ENCODE results near the gene MAP6.

The MAP6 gene

DNA sequence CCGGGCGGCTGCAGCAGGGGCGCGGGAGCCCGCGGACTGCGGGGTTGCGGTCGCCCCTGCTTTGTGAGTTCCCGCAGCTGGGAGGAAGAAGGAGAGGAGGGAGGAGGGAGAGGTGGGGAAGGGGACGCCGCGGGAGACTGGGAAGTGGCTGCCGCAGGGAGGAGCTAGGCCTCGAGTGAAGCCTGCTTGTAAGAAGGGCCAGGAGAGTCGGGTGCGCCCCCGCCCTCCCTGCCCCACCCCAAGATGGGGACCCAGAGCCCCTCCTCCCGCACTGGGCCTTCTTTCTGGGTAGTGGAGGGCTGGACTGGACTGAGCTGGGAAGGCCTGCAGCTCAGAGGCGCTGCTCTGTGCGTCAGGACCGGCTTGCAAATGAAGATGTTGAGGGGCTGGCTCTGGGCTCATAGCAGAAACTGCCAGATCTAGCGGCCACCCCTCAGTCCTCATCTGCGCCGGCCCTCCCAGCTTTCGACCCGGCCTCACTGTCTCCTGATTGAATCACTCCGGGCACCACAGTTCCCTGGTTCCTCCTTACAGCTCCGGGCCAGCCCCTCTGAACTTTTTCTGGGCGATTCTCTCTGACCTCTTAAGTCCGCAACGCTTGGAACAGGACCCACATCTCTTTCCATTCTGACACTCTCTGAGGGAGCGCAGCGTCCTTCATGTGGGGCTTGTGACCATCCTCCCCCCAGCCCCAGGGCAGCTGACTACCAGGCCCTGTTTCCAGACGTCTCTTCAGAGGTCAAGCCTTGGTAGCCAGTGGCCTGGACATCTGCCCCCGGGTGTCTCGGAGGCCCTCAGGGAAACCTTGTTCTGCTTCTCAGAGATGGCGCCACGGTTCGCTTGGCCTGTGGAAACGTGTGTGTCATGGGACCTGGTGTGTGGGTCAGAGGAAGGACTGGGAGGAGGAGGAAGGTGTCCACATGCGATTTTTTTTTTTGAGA is 84.8 kb downstream of the MAP6 start:
- DNase-seq (ENCODE audit: insufficient read length, low spot score) (no peak), FAIRE-seq (no peak)
- TF ChIP-seq POLR2A (IDR thresholded peaks at IDR 0.05; ENCODE audit: low read depth, low read length): peak; percentile 47; the same call in 1 of the 2 replicates

DNA sequence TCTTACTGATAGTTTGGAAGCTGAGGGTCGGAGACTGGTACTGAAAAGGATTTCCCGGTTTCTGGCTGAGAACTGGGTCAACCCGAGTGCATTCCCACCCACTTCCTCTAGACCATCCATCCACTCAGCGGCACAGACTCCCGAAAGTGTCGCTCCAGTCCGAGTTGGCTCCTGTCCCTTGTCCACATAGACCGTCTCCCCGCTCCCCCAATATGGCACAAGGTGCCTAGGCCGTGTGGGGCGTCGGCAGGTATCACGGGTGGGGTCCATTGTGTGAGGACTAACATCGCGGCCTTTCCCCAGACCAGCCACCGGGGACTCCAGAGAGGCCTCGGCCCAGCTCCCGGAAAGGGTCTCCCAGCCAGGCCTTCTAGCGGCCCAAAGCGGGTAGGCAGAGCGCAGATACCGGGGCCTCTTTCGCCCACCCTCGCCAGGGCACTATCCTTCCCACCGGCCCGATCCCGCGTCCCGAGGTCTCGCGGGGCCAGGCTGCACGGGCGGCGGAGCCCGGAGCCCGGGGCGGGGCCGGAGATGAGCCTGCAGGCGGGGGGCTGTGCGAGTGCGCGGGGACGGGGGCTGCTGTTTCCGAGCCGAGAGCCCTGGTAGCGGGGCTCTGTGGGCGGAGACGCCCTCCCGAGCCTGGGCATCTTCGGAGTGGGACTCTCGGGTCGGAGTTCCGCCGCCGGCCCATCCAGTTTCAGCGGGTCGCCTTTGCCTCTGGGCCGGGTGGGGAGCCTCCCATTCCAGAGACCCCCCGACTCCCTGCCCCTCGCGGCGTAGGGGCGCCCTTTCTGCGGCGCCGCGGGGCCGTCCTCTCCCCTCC is 85.7 kb downstream of the MAP6 start:
- DNase-seq (ENCODE audit: insufficient read length, low spot score) (peak; percentile 80), FAIRE-seq (no peak)
- TF ChIP-seq POLR2A (IDR thresholded peaks at IDR 0.05; ENCODE audit: low read depth, low read length): peak; percentile 64; the same call in 1 of the 2 replicates

DNA sequence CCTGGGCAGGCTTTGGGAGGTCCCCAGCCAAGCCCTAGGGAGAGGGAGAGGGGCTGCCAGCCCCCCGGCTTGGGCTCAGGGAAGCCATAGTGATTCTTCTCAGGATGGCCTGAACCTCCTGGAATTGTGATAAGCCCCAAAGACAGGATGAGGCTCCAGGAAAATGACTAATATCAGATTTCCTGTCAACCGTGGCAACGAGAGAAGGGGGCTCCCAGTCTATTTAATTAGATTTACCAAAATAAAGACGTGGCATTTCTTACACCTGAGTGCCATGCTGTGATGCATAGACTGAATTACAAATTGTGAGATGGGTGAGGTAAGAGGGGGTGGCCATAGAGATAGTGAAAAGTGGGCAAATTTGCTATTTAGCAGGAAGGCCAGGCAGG is 86.3 kb downstream of the MAP6 start:
- TF ChIP-seq POLR2A (IDR thresholded peaks at IDR 0.05; ENCODE audit: low read depth, low read length): no peak
- DNase-seq (ENCODE audit: insufficient read length, low spot score): no peak
- no peak for FAIRE-seq

DNA sequence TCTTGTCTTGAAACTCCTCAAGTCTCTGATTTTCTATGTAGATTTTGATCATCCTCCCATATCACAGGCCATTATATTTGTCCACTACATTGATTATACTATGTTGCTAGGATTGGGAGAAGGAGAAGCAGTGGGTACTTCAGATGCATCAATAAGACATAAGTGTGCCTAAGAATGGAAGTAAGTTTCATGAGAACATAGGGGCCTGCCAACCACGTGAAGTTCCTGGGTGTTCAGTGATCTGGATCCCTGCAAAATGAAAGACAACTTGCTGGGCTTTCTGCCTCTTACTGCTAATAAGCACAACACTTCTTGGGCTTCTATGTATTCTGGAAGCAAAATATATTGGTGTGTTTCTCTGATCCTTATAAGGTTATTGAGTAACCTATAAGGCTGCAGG is 89.0 kb downstream of the MAP6 start:
- no peak for FAIRE-seq
- DNase-seq (ENCODE audit: insufficient read length, low spot score): no peak
- no peak for TF ChIP-seq POLR2A (IDR thresholded peaks at IDR 0.05; ENCODE audit: low read depth, low read length)

DNA sequence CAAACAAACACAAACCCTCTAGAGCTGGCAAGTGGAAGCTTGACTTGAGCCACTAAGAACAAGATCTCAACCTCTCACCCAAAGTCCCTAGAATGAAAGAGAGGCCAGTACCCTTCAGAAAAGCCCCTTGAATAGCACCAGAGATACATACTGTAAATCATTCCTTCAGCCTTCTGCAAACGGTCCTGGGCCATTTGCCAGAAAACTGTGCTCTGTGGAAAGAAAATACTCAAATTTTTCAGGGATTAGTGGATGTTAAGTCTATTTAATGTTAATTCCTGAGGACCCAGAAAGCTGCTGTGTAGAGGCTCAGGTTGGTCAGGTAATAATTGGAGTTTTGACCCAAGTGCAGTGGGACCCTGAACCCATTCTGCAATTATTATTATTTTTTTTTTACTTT is 89.9 kb downstream of the MAP6 start:
- FAIRE-seq (no peak), DNase-seq (ENCODE audit: insufficient read length, low spot score) (no peak)
- no peak for TF ChIP-seq POLR2A (IDR thresholded peaks at IDR 0.05; ENCODE audit: low read depth, low read length)

DNA sequence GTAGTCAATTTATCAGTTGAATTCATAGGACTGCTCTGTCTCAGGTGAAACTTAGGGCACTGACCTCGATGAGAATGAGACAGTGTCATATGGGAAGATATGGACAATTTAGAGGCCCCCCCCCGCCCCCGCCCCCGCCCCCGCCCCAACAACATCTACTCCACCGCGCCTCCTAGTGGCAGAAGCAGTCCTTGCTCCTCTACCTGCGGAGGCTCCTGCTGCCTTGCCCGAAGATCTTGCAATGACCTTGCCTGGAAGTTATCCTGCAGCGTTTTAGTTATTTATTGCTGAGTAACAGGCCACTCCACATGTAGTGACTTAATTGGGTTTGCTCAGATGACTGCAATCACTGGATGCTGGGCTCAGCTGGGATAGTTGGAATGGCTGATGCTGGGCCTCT is 91.6 kb downstream of the MAP6 start:
- FAIRE-seq (no peak), DNase-seq (ENCODE audit: insufficient read length, low spot score) (peak; percentile 54)
- TF ChIP-seq POLR2A (IDR thresholded peaks at IDR 0.05; ENCODE audit: low read depth, low read length): no peak

DNA sequence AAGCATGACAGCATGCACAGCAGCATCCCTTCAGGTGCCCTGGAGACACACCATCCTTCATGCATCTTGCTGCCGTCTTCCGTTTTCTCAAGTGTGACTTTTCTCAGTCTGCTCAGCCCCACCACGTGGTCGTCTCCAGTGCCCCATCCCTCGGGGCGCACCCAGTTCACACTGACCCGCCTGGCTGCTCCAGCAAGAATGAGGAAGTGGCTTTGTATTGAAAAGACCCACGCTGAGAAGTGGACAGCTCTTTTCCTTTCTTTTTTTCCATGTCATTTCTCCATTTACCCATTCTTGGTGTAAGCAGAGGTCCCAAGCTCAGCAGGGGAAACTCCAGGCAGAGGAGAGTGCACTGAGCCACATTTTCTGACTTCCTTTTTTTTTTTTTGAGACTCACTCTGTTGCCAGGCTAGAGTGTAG is 92.3 kb downstream of the MAP6 start:
- FAIRE-seq (no peak), DNase-seq (ENCODE audit: insufficient read length, low spot score) (no peak)
- no peak for TF ChIP-seq POLR2A (IDR thresholded peaks at IDR 0.05; ENCODE audit: low read depth, low read length)

DNA sequence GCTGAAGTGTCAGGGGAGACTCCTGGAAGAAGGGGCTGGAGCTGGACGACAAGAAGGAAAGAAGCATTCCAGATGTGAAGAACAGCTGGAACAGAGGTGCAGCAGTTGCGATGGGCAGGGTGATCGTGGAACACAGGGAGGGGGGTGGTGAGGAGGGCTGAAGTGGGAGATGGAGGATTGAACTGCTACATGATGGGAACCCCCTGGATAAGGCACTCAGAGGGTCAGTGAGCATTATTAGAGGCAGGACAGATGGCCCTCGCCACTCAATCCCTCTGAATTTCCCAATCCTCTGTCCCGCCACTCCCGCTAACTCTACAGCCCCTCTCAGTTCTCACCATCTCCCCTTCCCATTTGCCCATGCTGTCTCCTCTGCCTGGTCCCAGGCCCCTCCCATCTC is 92.8 kb downstream of the MAP6 start:
- TF ChIP-seq POLR2A (IDR thresholded peaks at IDR 0.05; ENCODE audit: low read depth, low read length): no peak
- DNase-seq (ENCODE audit: insufficient read length, low spot score) (no peak), FAIRE-seq (no peak)

DNA sequence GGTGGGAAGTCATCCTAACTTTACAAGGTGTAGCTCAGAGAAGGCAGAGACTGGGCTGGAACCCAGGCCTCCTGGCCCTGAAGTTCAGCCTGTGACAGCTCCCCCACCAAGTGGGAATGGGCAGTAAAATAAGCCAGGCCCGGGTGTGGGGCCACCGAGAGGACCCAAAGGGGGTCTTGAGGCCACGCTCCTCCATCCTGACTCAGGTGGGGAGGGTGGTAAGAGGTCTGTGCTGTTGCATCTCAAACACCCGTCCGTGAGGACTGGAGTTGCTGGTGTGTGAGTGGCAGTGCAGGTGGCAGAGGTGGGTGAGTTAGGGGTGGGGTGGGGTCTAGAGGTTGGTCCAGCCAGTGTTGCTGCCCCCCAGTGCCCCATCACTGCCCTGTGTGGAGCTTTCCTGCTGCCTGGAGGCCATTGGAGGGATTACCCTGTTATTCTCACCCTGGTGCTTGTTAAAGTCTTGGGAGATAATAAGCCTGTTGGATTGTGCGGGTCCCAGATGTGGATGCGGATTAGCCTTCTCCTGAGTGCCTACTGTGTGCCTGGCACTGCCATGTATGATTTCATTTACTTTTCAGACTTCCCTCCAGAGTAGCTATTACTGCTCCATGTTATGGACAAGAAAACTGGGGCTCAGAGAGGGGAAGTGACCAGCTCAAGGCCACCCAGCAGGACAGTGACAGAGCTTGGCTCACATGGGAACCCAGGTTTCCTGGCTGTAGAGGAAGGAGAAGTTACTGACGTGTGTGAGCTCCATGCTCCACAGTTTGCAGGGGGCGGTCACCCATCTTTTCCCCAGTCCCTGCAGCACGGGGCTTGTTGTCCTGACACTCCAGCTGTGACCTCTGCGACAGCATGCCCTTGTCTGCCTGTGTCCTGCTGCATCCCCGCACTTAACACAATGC is 93.9 kb downstream of the MAP6 start:
- DNase-seq (ENCODE audit: insufficient read length, low spot score) (no peak), FAIRE-seq (no peak)
- no peak for TF ChIP-seq POLR2A (IDR thresholded peaks at IDR 0.05; ENCODE audit: low read depth, low read length)

DNA sequence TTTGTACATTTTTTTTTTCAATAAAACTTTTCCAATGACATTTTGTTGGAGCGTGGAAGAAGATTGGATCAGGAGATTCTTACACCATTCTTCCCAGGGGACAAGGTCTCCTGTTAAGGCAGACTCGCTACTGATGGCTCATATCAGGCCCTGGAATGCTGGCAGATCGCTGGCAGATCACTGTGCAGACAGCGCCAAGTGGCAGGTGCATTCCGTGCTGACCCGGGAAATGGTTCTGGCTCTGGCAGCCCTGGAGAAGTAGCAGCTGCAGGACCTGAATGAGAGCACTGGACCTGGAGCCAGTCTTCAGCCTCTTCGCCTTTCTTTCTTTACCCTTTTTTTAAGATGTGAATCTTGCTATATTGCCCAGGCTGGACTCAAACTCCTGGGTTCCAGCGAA is 96.1 kb downstream of the MAP6 start:
- no peak for TF ChIP-seq POLR2A (IDR thresholded peaks at IDR 0.05; ENCODE audit: low read depth, low read length)
- no peak for FAIRE-seq
- no peak for DNase-seq (ENCODE audit: insufficient read length, low spot score)

DNA sequence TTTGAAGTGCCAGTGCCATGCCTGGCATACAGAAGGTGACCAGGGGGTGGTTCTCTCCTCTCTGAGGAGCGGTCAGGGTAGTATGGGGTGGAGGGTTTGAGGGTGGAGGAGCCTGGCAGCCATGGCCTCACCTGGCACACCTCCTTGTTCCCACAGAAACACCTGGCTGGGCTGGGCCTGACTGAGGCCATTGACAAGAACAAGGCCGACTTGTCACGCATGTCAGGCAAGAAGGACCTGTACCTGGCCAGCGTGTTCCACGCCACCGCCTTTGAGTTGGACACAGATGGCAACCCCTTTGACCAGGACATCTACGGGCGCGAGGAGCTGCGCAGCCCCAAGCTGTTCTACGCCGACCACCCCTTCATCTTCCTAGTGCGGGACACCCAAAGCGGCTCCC is 97.2 kb downstream of the MAP6 start:
- FAIRE-seq: no peak

DNA sequence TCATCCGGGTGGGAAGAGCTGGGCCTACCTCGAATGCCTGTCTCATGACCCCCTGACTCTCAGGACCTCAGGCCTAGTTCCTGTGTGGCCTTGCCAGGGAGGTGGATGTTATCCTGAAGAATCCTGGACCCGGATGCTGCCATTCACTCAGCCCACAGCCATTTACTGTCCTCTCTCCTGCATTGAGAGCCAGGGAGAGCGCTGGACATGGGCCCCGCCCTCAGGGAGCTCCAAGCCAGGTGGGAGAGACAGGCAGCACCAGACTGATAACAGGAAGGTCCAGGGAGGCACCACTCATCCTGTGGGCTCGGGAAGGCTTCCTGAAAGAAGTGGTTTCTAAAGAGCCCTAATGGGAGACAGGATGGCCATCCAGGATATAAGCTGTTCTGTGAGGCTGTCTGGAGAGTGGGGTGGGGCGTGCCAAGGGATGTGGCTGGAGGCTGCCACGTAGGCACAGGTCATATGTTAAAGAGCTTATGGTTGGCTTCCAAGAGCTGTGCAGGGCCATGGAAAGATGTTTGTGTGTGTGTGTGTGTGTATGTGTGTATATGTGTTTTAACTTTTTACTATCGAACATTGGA is 98.2 kb downstream of the MAP6 start:
- no peak for TF ChIP-seq POLR2A (IDR thresholded peaks at IDR 0.05; ENCODE audit: low read depth, low read length)
- DNase-seq (ENCODE audit: insufficient read length, low spot score): no peak
- no peak for FAIRE-seq

More for the DNA sequence above, 97.2 kb downstream of the MAP6 start:
- no peak for TF ChIP-seq POLR2A (IDR thresholded peaks at IDR 0.05; ENCODE audit: low read depth, low read length)
- DNase-seq (ENCODE audit: insufficient read length, low spot score): no peak

DNA sequence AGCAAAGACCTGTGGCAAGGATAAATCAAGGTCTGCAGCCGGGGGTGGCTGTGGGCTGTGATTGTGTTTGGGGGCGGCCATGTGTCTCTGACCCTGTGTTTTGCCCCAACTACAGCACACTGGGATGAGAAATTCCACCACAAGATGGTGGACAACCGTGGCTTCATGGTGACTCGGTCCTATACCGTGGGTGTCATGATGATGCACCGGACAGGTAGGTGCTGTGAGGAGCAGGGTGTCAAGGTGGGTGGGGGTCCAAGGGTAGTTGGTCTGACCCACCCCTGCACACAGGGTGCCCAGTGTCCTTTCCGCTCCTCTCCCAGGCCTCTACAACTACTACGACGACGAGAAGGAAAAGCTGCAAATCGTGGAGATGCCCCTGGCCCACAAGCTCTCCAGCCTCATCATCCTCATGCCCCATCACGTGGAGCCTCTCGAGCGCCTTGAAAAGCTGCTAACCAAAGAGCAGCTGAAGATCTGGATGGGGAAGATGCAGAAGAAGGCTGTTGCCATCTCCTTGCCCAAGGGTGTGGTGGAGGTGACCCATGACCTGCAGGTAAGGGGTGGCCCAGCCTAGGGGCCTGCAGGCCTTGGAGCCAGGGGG is 100.1 kb downstream of the MAP6 start:
- DNase-seq (ENCODE audit: insufficient read length, low spot score): no peak
- no peak for FAIRE-seq
- no peak for TF ChIP-seq POLR2A (IDR thresholded peaks at IDR 0.05; ENCODE audit: low read depth, low read length)
